ENCODE results near the gene ANKRD13B.

The ANKRD13B gene

GRCh38 chr17:29563816-29564215 lies 29.1 kb upstream of the ANKRD13B start:
- ATAC-seq, result no peak
- TF ChIP-seq SNAI2 (CRISPR knock-in tag; IDR thresholded peaks at IDR 0.05) (no peak), ZFP30 (CRISPR knock-in tag; IDR thresholded peaks at IDR 0.05) (no peak), CSRNP3 (CRISPR knock-in tag; IDR thresholded peaks at IDR 0.05) (no peak), TOX (CRISPR knock-in tag; IDR thresholded peaks at IDR 0.05; ENCODE audit: borderline replicate concordance) (no peak), OSR1 (CRISPR knock-in tag; IDR thresholded peaks at IDR 0.05) (no peak), PATZ1 (CRISPR knock-in tag; IDR thresholded peaks at IDR 0.05; ENCODE audit: borderline replicate concordance) (no peak), TCF4 (CRISPR knock-in tag; IDR thresholded peaks at IDR 0.05; ENCODE audit: borderline replicate concordance) (no peak), ZC3H10 (CRISPR knock-in tag; IDR thresholded peaks at IDR 0.05) (no peak), GLIS3 (CRISPR knock-in tag; IDR thresholded peaks at IDR 0.05) (no peak), ZNF565 (CRISPR knock-in tag; conservative IDR thresholded peaks at IDR 0.05; ENCODE audit: low read depth) (no peak), ARNTL (CRISPR knock-in tag; IDR thresholded peaks at IDR 0.05; ENCODE audit: borderline replicate concordance, low read depth) (no peak), RARB (CRISPR knock-in tag; IDR thresholded peaks at IDR 0.05) (no peak), PPARA (CRISPR knock-in tag; IDR thresholded peaks at IDR 0.05; ENCODE audit: borderline replicate concordance) (no peak), ZNF70 (CRISPR knock-in tag; IDR thresholded peaks at IDR 0.05) (no peak), CREB5 (CRISPR knock-in tag; IDR thresholded peaks at IDR 0.05; ENCODE audit: low read depth) (no peak), ESRRG (CRISPR knock-in tag; IDR thresholded peaks at IDR 0.05) (no peak)

GRCh38 chr17:29565643-29566472 lies 27.1 kb upstream of the ANKRD13B start:
- no peak for ATAC-seq

More at GRCh38 chr17:29565643-29566472, 27.1 kb upstream of the ANKRD13B start:
- no peak for TF ChIP-seq CSDC2 (CRISPR knock-in tag; IDR thresholded peaks at IDR 0.05)
- no peak for TF ChIP-seq TSHZ2 (CRISPR knock-in tag; IDR thresholded peaks at IDR 0.05)
- no peak for TF ChIP-seq PATZ1 (CRISPR knock-in tag; IDR thresholded peaks at IDR 0.05; ENCODE audit: borderline replicate concordance)
- no peak for TF ChIP-seq ZC3H10 (CRISPR knock-in tag; IDR thresholded peaks at IDR 0.05)
- TF ChIP-seq ARNTL (CRISPR knock-in tag; IDR thresholded peaks at IDR 0.05; ENCODE audit: borderline replicate concordance, low read depth), result no peak
- TF ChIP-seq BACH2 (CRISPR knock-in tag; IDR thresholded peaks at IDR 0.05; ENCODE audit: borderline replicate concordance), result no peak
- TF ChIP-seq ESRRG (CRISPR knock-in tag; IDR thresholded peaks at IDR 0.05), result no peak
- TF ChIP-seq RARB (CRISPR knock-in tag; IDR thresholded peaks at IDR 0.05), result no peak
- TF ChIP-seq CSRNP3 (CRISPR knock-in tag; IDR thresholded peaks at IDR 0.05), result no peak
- TF ChIP-seq ZFP30 (CRISPR knock-in tag; IDR thresholded peaks at IDR 0.05), result no peak
- TF ChIP-seq PPARA (CRISPR knock-in tag; IDR thresholded peaks at IDR 0.05; ENCODE audit: borderline replicate concordance), result no peak
- TF ChIP-seq ZNF8 (CRISPR knock-in tag; IDR thresholded peaks at IDR 0.05), result no peak
- TF ChIP-seq CREB5 (CRISPR knock-in tag; IDR thresholded peaks at IDR 0.05; ENCODE audit: low read depth), result no peak
- TF ChIP-seq ISL1 (CRISPR knock-in tag; IDR thresholded peaks at IDR 0.05), result no peak
- no peak for TF ChIP-seq ZNF70 (CRISPR knock-in tag; IDR thresholded peaks at IDR 0.05)
- TF ChIP-seq POU6F1 (CRISPR knock-in tag; IDR thresholded peaks at IDR 0.05; ENCODE audit: borderline replicate concordance, low read depth), result no peak

Measured in SK-N-SH treated with all-trans-retinoic acid at 6 μM for 48 hours (cell line).